H1 (cell line): ENCODE data around the gene IP6K1. TPM values are rescaled to one million over a fixed set of nuclear protein-coding genes. Genes with fewer than 3 reads are reported as not detected.

ENCODE experiments used
- CTCF ChIA-PET: fragments of 300-600 bp; sonication (Branson Sonifier 250); formaldehyde crosslinking; loops from one replicate; lab custom pipeline; 2021; ENCODE audit not compliant: partially characterized antibody; lab: Charles Lee
- POLR2A ChIA-PET: fragments of 300-600 bp; sonication (Branson Sonifier 250); formaldehyde crosslinking; loops from one replicate; lab custom pipeline; 2021; ENCODE audit warnings: inconsistent platforms; ENCODE audit not compliant: partially characterized antibody; lab: Charles Lee
- DNase-seq, 2 experiments: peaks; one replicate each; pipeline versions ENCODE4 v3.0.0 to v3.0.0-alpha.2; 2010 to 2022; ENCODE audit warnings: low spot score in 2 of 2, low read depth in 1 of 2, mixed read lengths in 1 of 2
- FAIRE-seq: peaks from 2 replicates; lab custom pipeline; 2011; peaks lifted over from hg19 to GRCh38; lab: Jason Lieb, UNC
- H2AFZ ChIP-seq: 2 replicates; pipeline ENCODE4 v1.8.1; 2012; ENCODE audit warnings: low read length, inconsistent platforms
- H2AK5ac ChIP-seq: 2 replicates; pipeline ENCODE4 v1.6.1; 2013; ENCODE audit warnings: low read depth, low read length
- H2BK120ac ChIP-seq: replicated peaks from 2 replicates; pipeline ENCODE3; 2013; ENCODE audit warnings: low read depth, low read length, inconsistent platforms
- H2BK12ac ChIP-seq: 2 replicates; pipeline ENCODE4 v1.6.1; 2013; ENCODE audit warnings: low read depth, low read length
- H2BK15ac ChIP-seq: 2 replicates; pipeline ENCODE4 v1.6.1; 2013; ENCODE audit warnings: low read length
- H2BK20ac ChIP-seq: 2 replicates; pipeline ENCODE4 v1.6.1; 2013; ENCODE audit warnings: low read length
- H2BK5ac ChIP-seq: 2 replicates; pipeline ENCODE4 v1.6.1; 2013; ENCODE audit warnings: low read depth, low read length
- H3K14ac ChIP-seq: 2 replicates; pipeline ENCODE4 v1.6.1; 2013; ENCODE audit warnings: inconsistent platforms; ENCODE audit not compliant: insufficient read length
- H3K18ac ChIP-seq: 2 replicates; pipeline ENCODE4 v1.6.1; 2013; ENCODE audit warnings: low read length; ENCODE audit errors: extremely low read depth
- H3K23ac ChIP-seq: 2 replicates; pipeline ENCODE4 v1.6.1; 2013; ENCODE audit warnings: inconsistent platforms; ENCODE audit not compliant: insufficient read length
- H3K23me2 ChIP-seq: 2 replicates; pipeline ENCODE4 v1.6.1; 2013; ENCODE audit warnings: low read depth, low read length
- H3K27ac ChIP-seq: 2 replicates; pipeline ENCODE4 v1.6.1; 2011; ENCODE audit warnings: low read depth, low read length, inconsistent platforms
- H3K27me3 ChIP-seq, 4 experiments: replicated peaks in 1 of 4; 1 replicate in 1 of 4; 2 replicates in 3 of 4; pipeline versions ENCODE4 v1.6.1 to v1.8.1; 2011 to 2013; ENCODE audit warnings: low read length in 3 of 4, mild to moderate bottlenecking in 3 of 4, inconsistent platforms in 2 of 4, mixed read lengths in 2 of 4, moderate library complexity in 1 of 4; ENCODE audit not compliant: control insufficient read depth in 3 of 4, insufficient read depth in 3 of 4; ENCODE audit errors: extremely low read depth in 1 of 4
- H3K36me3 ChIP-seq, 4 experiments: 2 replicates each; pipeline versions ENCODE4 v1.6.1 to v1.8.1; 2011 to 2013; ENCODE audit warnings: mild to moderate bottlenecking in 4 of 4, low read length in 3 of 4, moderate library complexity in 2 of 4, control low read depth in 1 of 4, inconsistent platforms in 1 of 4; ENCODE audit not compliant: insufficient read depth in 4 of 4, control insufficient read depth in 2 of 4
- H3K4ac ChIP-seq: replicated peaks from 2 replicates; pipeline ENCODE3; 2013; ENCODE audit warnings: low read length, low read depth, mixed read lengths, inconsistent platforms; ENCODE audit not compliant: insufficient read length
- H3K4me1 ChIP-seq, 4 experiments: replicated peaks in 1 of 4; 1 replicate in 1 of 4; 2 replicates in 3 of 4; pipeline versions ENCODE4 v1.6.1 to v1.8.1; 2011 to 2013; ENCODE audit warnings: low read length in 3 of 4, inconsistent platforms in 2 of 4, mixed read lengths in 1 of 4; ENCODE audit not compliant: insufficient read depth in 4 of 4, control insufficient read depth in 3 of 4
- H3K4me2 ChIP-seq, 2 experiments: 2 replicates each; pipeline versions ENCODE4 v1.6.1 to v1.8.1; 2011 to 2013; ENCODE audit warnings: low read depth in 2 of 2, low read length in 2 of 2, control low read depth in 1 of 2, inconsistent platforms in 1 of 2, mild to moderate bottlenecking in 1 of 2; ENCODE audit not compliant: insufficient read depth in 1 of 2
- H3K4me3 ChIP-seq, 4 experiments: fragments of 200-600, 300-600 bp in 1 of 4; sonication (generic), shearing (Covaris generic), sonication (Bioruptor Twin) in 1 of 4; 2 replicates each; pipeline versions ENCODE4 v1.5.1 to v1.8.1; 2011 to 2016; ENCODE audit warnings: low read length in 4 of 4, low read depth in 3 of 4, control low read depth in 2 of 4, inconsistent platforms in 2 of 4, mild to moderate bottlenecking in 2 of 4, mixed read lengths in 1 of 4, moderate library complexity in 1 of 4; ENCODE audit not compliant: insufficient read depth in 2 of 4; ENCODE audit errors: extremely low read depth in 1 of 4
- H3K56ac ChIP-seq: replicated peaks from 2 replicates; pipeline ENCODE3; 2013; ENCODE audit warnings: low read depth, mild to moderate bottlenecking, mixed read lengths, low read length, inconsistent platforms; ENCODE audit not compliant: insufficient read length
- H3K79me1 ChIP-seq: 2 replicates; pipeline ENCODE4 v1.6.1; 2013; ENCODE audit warnings: low read depth, low read length, control low read depth
- H3K79me2 ChIP-seq, 2 experiments: 2 replicates each; pipeline versions ENCODE4 v1.6.1 to v1.8.1; 2012 to 2013; ENCODE audit warnings: low read length in 2 of 2, mild to moderate bottlenecking in 2 of 2, inconsistent platforms in 1 of 2; ENCODE audit not compliant: insufficient read depth in 2 of 2, control insufficient read depth in 1 of 2
- H3K9ac ChIP-seq, 4 experiments: replicated peaks in 1 of 4; 1 replicate in 1 of 4; 2 replicates in 3 of 4; pipeline versions ENCODE4 v1.6.1 to v1.8.1; 2011 to 2013; ENCODE audit warnings: low read depth in 3 of 4, low read length in 3 of 4, control low read depth in 2 of 4, mild to moderate bottlenecking in 2 of 4, moderate library complexity in 2 of 4, inconsistent platforms in 1 of 4; ENCODE audit errors: extremely low read depth in 1 of 4
- H3K9me3 ChIP-seq, 2 experiments: 2 replicates each; pipeline versions ENCODE4 v1.6.1 to v1.8.1; 2012 to 2013; ENCODE audit warnings: mild to moderate bottlenecking in 2 of 2, moderate library complexity in 2 of 2, control low read depth in 1 of 2, inconsistent platforms in 1 of 2, low read depth in 1 of 2, low read length in 1 of 2, mixed read lengths in 1 of 2; ENCODE audit not compliant: insufficient read depth in 2 of 2
- H4K20me1 ChIP-seq, 2 experiments: replicated peaks in 1 of 2; 2 replicates each; pipeline versions ENCODE3 to v1.8.1; 2011 to 2013; ENCODE audit warnings: inconsistent platforms in 2 of 2, low read length in 2 of 2, mild to moderate bottlenecking in 1 of 2; ENCODE audit not compliant: insufficient read depth in 2 of 2, control insufficient read depth in 1 of 2
- H4K5ac ChIP-seq: 2 replicates; pipeline ENCODE4 v1.6.1; 2013; ENCODE audit warnings: low read length, low read depth, mixed read lengths, inconsistent platforms; ENCODE audit not compliant: insufficient read length
- H4K8ac ChIP-seq: 2 replicates; pipeline ENCODE4 v1.8.0; 2013; ENCODE audit warnings: mild to moderate bottlenecking, moderate library complexity, low read length, inconsistent platforms; ENCODE audit not compliant: insufficient read depth; ENCODE audit errors: extremely low read depth
- H4K91ac ChIP-seq: replicated peaks from 2 replicates; pipeline ENCODE3; 2013; ENCODE audit warnings: low read length, mixed read lengths, inconsistent platforms; ENCODE audit not compliant: insufficient read length
- CEBPB ChIP-seq: IDR thresholded peaks from 2 replicates; pipeline ENCODE4 v1.6.1; 2012; ENCODE audit warnings: low read depth, low read length
- GABPA ChIP-seq: IDR thresholded peaks from 2 replicates; pipeline ENCODE4 v1.6.1; 2011; ENCODE audit warnings: mild to moderate bottlenecking, low read length, moderate library complexity, borderline replicate concordance; ENCODE audit not compliant: insufficient read depth
- KDM1A ChIP-seq: fragments of 200-600, 300-600 bp; sonication (generic); IDR thresholded peaks from 2 replicates; pipeline ENCODE4 v1.7.1; 2016; ENCODE audit warnings: mild to moderate bottlenecking, low read length, borderline replicate concordance
- POLR2A ChIP-seq, 2 experiments: IDR thresholded peaks; 1 replicate in 1 of 2; 2 replicates in 1 of 2; pipeline ENCODE4 v1.6.1; 2011; ENCODE audit warnings: low read depth in 2 of 2, low read length in 2 of 2, mild to moderate bottlenecking in 2 of 2; ENCODE audit errors: control extremely low read depth in 1 of 2
- POU5F1 ChIP-seq: IDR thresholded peaks from 2 replicates; pipeline ENCODE4 v1.6.1; 2011; ENCODE audit warnings: low read depth, mild to moderate bottlenecking, low read length, moderate library complexity
- SIRT6 ChIP-seq: IDR thresholded peaks from one replicate; pipeline ENCODE4 v1.7.1; 2012; ENCODE audit warnings: low read length, inconsistent platforms
- SP1 ChIP-seq: IDR thresholded peaks from 2 replicates; pipeline ENCODE4 v1.6.1; 2011; ENCODE audit warnings: low read depth, low read length
- TBP ChIP-seq: IDR thresholded peaks from 2 replicates; pipeline ENCODE4 v1.6.1; 2011; ENCODE audit warnings: low read depth, low read length, improper control_type of control experiment
- ZNF274 ChIP-seq: IDR thresholded peaks from 2 replicates; pipeline ENCODE4 v1.7.0; 2012; ENCODE audit warnings: low read length, borderline replicate concordance; ENCODE audit errors: extremely low read depth
- WGBS, 2 experiments: shearing (Covaris generic) in 1 of 2; methylation state at CpG; one replicate each; pipeline versions ENCODE4 v1.1.6 to v1.1.7; 2013 to 2015; ENCODE audit warnings: low lambda C conversion rate in 2 of 2, mixed read lengths in 2 of 2, inconsistent platforms in 1 of 2, low coverage in 1 of 2, missing lambda C conversion rate in 1 of 2; ENCODE audit not compliant: insufficient replicate concordance in 2 of 2, insufficient coverage in 1 of 2, insufficient read length in 1 of 2; ENCODE audit errors: extremely low coverage in 1 of 2, missing lambda C conversion rate in 1 of 2; 5-methylcytosine and 5-hydroxymethylcytosine counted together
- polyA plus RNA-seq, 7 experiments: library from polyadenylated mRNA; depleted of rRNA in 3 of 7; stranded (reverse) in 5 of 7; unstranded in 2 of 7; fragments of >200 nt in 5 of 7; fragments of 200-250 nt in 2 of 7; gene quantifications; 1 replicate in 5 of 7; 2 replicates in 1 of 7; 4 replicates in 1 of 7; pipeline versions ENCODE4 v1.2.1 to v1.2.3, GENCODE V29; 2011 to 2013; ENCODE audit warnings: missing spikeins in 2 of 7, mixed read lengths in 2 of 7
- total RNA-seq: library from RNA; stranded (reverse); fragmentation: NEBNext Ultra II Directional; extraction: Animal tissue kit (Norgen Biotek cat#: 25700); gene quantifications from 2 replicates; pipeline ENCODE4 v1.2.1, GENCODE V29; 2021
- TF ChIP-seq, protein P1 (sequence below): IDR thresholded peaks from 2 replicates; pipeline ENCODE4 v1.6.1; 2012; ENCODE audit warnings: inconsistent platforms

Gene IP6K1
- total and polyA plus RNA-seq, 2 of the 8 experiments (the other 6 are each of a cell fraction or from before 2014, with no cell fraction given): 31.5 to 35.2 TPM

- Histone ChIP-seq H2AFZ (no peak overlapping the region), H3K27ac (no peak overlapping the region), H3K56ac (no peak overlapping the region), H3K14ac (no peak overlapping the region), H2AK5ac (no peak overlapping the region), H3K4me2 (no peak overlapping the region), H3K27me3 (no peaks in the 10 kb centered on the region), H3K4me1 (peaks cover 0 to 3% (median 1%) of the 10 kb centered on the region in 4 experiments; a peak in 4 of 7 replicates), H3K4ac (no peak overlapping the region), H2BK15ac (no peak overlapping the region), H3K79me1 (no peaks in the 10 kb centered on the region), H3K9me3 (no peaks in the 10 kb centered on the region), H4K5ac (no peak overlapping the region), H4K91ac (no peak overlapping the region), H3K18ac (no peak overlapping the region), H2BK5ac (no peak overlapping the region), H3K79me2 (no peaks in the 10 kb centered on the region), H4K8ac (no peak overlapping the region), H3K36me3 (peaks cover 3 to 4% (median 4%) of the 10 kb centered on the region in 4 experiments; a peak in 5 of 8 replicates), H2BK120ac (no peak overlapping the region), H3K23me2 (no peaks in the 10 kb centered on the region), H3K4me3 (no peak overlapping the region), H2BK12ac (no peak overlapping the region), H4K20me1 (peaks cover 0 to 12% of the 10 kb centered on the region in 2 experiments), H3K23ac (no peak overlapping the region), H3K9ac (no peak overlapping the region), H2BK20ac (no peak overlapping the region)
- 97% methylated on average over 3 of the region's 4 CpGs; no CpG with 5 or more reads in 1 of the 2 experiments for WGBS, 2 experiments
- ChIA-PET POLR2A (interaction anchor here (0.6 to 2.1 kb wide), 2 partner anchors 11 to 335 kb away, joined by 3 to 11 read pairs; partner anchors contain the start of gene AMIGO3), CTCF (interaction anchor here (0.7 to 9.7 kb wide), 3 partner anchors 11 to 119 kb away, joined by 3 to 127 read pairs (median 11); partner anchors contain the start of gene AMIGO3)
- DNase-seq: no peak
- no peak for TF ChIP-seq ZNF274
- TF ChIP-seq, protein P1, sequence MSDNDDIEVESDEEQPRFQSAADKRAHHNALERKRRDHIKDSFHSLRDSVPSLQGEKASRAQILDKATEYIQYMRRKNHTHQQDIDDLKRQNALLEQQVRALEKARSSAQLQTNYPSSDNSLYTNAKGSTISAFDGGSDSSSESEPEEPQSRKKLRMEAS: no peak
- no peak for TF ChIP-seq CEBPB
- no peak for TF ChIP-seq TBP
- no peak for TF ChIP-seq SIRT6
- TF ChIP-seq POU5F1: no peak
- TF ChIP-seq KDM1A: no peak
- no peak for TF ChIP-seq POLR2A (IDR thresholded peaks at IDR 0.05; ENCODE audit: control extremely low read depth in 1 of 2, low read depth in 2 of 2, low read length in 2 of 2)
- no peak for TF ChIP-seq GABPA
- TF ChIP-seq SP1: no peak
- FAIRE-seq: no peak
These were observed 79.2 kb downstream of the IP6K1 start for GRCh38 chr3:49707113-49707480.
